ENCODE results near the gene GRP. TPM values are rescaled to one million over a fixed set of nuclear protein-coding genes. Genes with fewer than 3 reads are reported as not detected.

GRP gene
- polyA plus RNA-seq, 1 experiment = not detected

- Histone ChIP-seq H3K4me3 (ENCODE audit: low read depth, low read length) (no peak overlapping the region), H3K27me3 (ENCODE audit: control insufficient read depth, insufficient read depth, low read length) (peaks cover 27% of the 10 kb centered on the region), H3K27ac (ENCODE audit: low read depth, low read length) (no peak overlapping the region), H3K9me3 (ENCODE audit: control insufficient read depth, insufficient read depth, low read length) (no peaks in the 10 kb centered on the region)
- POLR2A ChIA-PET = no interaction called here
- CTCF ChIA-PET = interaction anchor here (0.6 to 3.5 kb wide), 3 partner anchors 17 to 76 kb away, joined by 3 to 16 read pairs (median 5); no protein-coding TSS in a partner anchor
- TF ChIP-seq, protein P1, sequence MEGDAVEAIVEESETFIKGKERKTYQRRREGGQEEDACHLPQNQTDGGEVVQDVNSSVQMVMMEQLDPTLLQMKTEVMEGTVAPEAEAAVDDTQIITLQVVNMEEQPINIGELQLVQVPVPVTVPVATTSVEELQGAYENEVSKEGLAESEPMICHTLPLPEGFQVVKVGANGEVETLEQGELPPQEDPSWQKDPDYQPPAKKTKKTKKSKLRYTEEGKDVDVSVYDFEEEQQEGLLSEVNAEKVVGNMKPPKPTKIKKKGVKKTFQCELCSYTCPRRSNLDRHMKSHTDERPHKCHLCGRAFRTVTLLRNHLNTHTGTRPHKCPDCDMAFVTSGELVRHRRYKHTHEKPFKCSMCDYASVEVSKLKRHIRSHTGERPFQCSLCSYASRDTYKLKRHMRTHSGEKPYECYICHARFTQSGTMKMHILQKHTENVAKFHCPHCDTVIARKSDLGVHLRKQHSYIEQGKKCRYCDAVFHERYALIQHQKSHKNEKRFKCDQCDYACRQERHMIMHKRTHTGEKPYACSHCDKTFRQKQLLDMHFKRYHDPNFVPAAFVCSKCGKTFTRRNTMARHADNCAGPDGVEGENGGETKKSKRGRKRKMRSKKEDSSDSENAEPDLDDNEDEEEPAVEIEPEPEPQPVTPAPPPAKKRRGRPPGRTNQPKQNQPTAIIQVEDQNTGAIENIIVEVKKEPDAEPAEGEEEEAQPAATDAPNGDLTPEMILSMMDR (IDR thresholded peaks at IDR 0.05; ENCODE audit: low read depth, low read length) = no peak
- DNase-seq (ENCODE audit: low read depth, low spot score) = no peak
Measured at GRCh38 chr18:59231877-59232276, 11.9 kb downstream of the GRP start.

DNA sequence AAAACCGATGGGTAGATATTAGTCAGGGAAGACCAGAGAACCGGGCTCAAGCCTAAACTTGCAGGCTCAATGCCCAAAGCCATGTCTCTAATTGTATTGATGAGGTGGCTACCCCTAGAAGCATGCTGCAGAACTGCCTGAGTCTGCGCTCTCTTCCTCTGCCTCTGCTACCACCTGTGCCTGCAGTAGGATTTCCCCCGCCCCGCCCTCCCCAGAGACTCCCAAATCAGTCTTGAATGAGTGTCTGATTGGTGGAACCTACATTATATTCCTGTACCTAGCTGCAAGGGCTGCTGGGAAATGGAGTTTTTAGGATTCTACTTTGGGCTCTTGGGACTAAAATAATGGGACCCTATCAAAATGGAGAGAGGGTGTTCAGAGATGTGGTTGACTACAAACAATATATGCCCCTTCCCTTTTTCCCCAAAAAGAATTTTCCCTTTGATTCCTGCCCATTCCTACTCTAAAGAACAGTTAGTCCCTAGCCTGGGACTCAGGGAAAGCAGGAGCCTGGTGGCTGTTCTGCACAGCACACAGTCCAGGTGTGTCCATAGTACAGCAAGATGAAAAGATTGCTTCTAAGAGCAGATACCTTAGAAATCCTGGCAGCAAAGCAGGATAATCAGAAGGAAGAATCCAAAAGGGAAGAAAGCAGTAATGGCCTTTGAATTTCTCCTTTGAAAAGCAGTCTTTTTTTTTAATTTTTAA, 12.5 kb downstream of the GRP start:
- TF ChIP-seq, protein P1 (IDR thresholded peaks at IDR 0.05; ENCODE audit: low read depth, low read length) = no peak
- ChIA-PET CTCF (interaction anchor here (1.0 kb wide), 1 partner anchor 16 kb away, joined by 3 read pairs; no protein-coding TSS in a partner anchor), POLR2A (no interaction called here)
- no peaks in the 10 kb centered on the region; the same call in 1 of the 2 replicates for H3K9me3 ChIP-seq (ENCODE audit: control insufficient read depth, insufficient read depth, low read length)
- H3K27ac ChIP-seq (ENCODE audit: low read depth, low read length) = no peak overlapping the region
- DNase-seq (ENCODE audit: low read depth, low spot score) = no peak
- H3K4me3 ChIP-seq (ENCODE audit: low read depth, low read length) = no peak overlapping the region
- H3K27me3 ChIP-seq (ENCODE audit: control insufficient read depth, insufficient read depth, low read length) = peaks cover 27% of the 10 kb centered on the region

DNA sequence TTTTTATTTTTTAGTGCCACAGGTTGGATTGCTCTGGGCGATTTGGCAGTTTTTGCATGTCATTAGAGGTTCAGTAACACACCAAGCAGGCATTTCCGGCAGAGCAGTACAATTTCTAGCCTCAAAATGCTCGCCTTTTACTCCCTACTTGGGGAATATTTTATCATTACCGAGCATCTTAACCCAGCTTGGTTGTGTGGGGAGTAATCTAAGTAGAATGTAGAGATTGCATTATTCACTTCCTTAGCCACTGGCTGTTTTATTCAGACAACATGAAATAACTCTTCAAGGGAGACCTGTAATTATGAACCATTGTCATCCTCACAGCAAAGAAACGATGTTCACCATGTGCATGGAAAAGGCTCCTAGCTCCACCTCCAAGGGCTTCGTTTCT, 13.1 kb downstream of the GRP start:
- ChIA-PET CTCF (interaction anchor here (1.0 kb wide), 1 partner anchor 16 kb away, joined by 3 read pairs; no protein-coding TSS in a partner anchor), POLR2A (no interaction called here)
- TF ChIP-seq, protein P1 (IDR thresholded peaks at IDR 0.05; ENCODE audit: low read depth, low read length) = no peak
- DNase-seq (ENCODE audit: low read depth, low spot score) = no peak
- H3K27me3 ChIP-seq (ENCODE audit: control insufficient read depth, insufficient read depth, low read length) = peaks cover 28% of the 10 kb centered on the region
- no peak overlapping the region for H3K27ac ChIP-seq (ENCODE audit: low read depth, low read length)
- no peaks in the 10 kb centered on the region; the same call in 1 of the 2 replicates for H3K9me3 ChIP-seq (ENCODE audit: control insufficient read depth, insufficient read depth, low read length)
- H3K4me3 ChIP-seq (ENCODE audit: low read depth, low read length) = no peak overlapping the region

DNA sequence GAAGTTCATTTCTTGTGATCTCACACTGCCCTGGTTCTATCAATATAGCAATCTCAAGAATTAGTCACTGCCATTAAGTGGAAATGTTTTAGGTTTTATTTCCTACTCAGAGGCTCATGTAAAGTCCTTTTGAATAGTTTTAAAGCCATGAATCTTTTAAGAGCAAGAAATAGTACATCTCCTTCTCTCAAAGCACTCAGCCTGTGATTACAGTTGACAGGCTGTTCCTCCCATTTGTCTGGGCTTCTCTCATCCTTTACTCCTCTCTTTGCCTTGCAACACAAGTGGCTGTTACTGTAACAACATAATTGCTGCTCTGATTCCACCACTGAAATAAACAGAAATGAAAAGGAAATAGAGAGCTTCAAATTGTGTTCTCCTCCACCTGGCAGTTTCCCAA, 18.4 kb downstream of the GRP start:
- POLR2A ChIA-PET = no interaction called here
- TF ChIP-seq, protein P1 (IDR thresholded peaks at IDR 0.05; ENCODE audit: low read depth, low read length) = no peak
- Histone ChIP-seq H3K27me3 (ENCODE audit: control insufficient read depth, insufficient read depth, low read length) (peaks cover 7% of the 10 kb centered on the region), H3K9me3 (ENCODE audit: control insufficient read depth, insufficient read depth, low read length) (no peaks in the 10 kb centered on the region; the same call in 1 of the 2 replicates), H3K4me3 (ENCODE audit: low read depth, low read length) (no peak overlapping the region), H3K27ac (ENCODE audit: low read depth, low read length) (no peak overlapping the region)
- CTCF ChIA-PET = no interaction called here
- no peak for DNase-seq (ENCODE audit: low read depth, low spot score)

- Histone ChIP-seq H3K9me3 (ENCODE audit: control insufficient read depth, insufficient read depth, low read length) (no peaks in the 10 kb centered on the region; the same call in 1 of the 2 replicates), H3K27me3 (ENCODE audit: control insufficient read depth, insufficient read depth, low read length) (peaks cover 7% of the 10 kb centered on the region), H3K4me3 (ENCODE audit: low read depth, low read length) (no peak overlapping the region), H3K27ac (ENCODE audit: low read depth, low read length) (no peak overlapping the region)
- POLR2A ChIA-PET = no interaction called here
- TF ChIP-seq, protein P1 (IDR thresholded peaks at IDR 0.05; ENCODE audit: low read depth, low read length) = no peak
- CTCF ChIA-PET = no interaction called here
- no peak for DNase-seq (ENCODE audit: low read depth, low spot score)
Measured at GRCh38 chr18:59239642-59240041, 19.7 kb downstream of the GRP start.
